ENCODE results near the gene SPON1.
A peak's percentile ranks its signal among the peaks of the same experiment; 100 is the strongest.

SPON1 gene

DNA sequence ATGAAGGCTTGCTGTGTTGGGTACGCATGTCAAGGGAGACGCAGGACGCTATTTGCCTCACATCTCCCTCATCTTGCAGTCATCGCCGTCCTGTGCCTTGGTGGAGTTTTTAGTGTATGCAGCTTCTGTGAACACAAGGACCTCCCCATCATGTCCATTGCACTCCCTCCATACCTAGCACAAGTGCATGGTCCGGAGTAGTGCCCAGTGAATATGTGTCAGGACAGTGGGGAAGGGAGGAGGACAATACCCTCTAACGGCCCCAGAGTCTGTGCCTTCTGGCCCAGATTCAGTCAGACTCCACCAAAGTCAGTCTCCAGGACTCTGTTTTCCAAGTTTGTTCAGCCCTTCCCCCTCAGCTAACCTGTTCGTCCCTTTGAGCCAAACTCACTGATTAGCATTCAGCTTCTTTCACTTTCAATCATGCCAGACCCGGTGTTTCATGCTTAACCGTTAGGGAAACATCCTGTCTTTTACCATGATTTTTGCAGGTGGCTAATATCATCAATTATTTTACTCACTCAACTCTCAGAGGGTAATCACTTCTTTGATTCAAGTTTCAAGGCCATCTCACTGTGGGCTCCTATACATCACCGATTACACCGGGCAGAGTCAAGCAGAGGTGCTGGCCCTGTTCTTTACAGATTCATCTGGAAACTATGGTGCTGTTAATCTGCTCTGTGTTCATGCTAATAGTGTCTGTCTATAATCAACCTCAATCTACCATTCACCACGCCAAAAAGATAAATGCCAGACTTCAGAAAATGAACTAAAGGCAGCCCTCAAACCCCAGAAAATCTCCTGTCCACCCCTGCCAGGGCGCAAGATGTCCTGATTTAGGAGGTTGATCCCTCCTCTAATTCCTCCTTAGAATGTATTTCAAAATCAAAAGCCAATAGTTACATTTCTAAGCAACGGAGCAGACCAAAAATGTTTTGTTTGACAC is 240.0 kb downstream of the SPON1 start:
- DNase-seq = no peak

DNA sequence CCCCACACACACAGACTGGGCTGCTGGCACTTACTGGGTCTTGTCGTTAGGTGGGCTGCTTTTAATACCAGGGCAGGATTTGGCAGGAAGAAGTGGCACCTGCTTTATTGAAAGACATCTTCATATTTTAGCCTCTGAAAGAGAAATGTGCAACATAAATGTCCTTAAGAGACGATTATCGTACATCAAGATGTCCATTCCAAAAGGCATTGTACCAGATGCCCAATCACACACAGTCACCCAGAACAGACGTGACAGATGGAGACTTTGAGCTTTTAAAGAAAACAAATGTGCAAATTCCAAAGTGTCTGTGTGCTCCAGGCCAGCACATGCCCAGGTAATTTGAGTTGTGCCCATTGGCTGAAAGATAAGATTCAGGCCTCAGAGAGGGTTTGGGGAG is 240.8 kb downstream of the SPON1 start:
- no peak for DNase-seq

DNA sequence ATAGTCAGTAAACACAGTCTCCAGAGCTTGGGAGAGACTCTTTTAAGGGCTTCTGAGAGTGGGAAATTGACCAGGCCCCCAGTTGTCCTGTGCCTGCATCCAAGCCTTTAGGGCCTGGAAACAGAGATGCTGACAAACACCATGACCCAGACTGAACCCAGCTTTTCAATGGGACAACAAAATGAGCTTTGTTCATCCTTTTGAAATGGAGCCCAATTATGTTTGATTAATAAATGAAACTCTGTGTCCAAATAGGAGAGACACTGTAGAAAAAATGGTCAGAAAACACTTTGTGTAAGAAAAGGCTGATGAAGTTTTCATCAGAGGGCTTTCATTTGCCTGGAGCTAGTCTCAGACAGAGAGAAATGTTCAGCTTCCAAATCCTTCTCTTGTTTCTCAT is 250.5 kb downstream of the SPON1 start:
- DNase-seq = no peak

DNA sequence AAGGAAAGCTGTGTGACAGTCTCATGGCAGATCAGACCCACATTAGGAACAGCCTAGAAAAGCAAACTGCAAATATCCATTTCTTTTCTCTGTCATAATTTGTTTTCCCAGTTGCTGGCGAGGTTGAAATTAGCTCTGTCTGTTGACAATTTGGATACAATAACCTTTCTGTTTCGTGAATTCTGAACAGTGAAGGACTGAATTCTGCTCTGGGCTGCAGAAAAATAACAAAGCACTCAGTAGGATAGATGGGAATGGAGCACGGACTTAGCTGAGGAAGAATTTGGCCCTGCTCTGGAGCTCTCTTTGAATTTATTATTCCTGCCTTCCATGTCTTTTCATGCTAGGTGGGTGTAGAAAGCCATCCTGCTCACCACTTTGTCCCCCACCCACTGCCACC is 256.2 kb downstream of the SPON1 start:
- no peak for DNase-seq

DNA sequence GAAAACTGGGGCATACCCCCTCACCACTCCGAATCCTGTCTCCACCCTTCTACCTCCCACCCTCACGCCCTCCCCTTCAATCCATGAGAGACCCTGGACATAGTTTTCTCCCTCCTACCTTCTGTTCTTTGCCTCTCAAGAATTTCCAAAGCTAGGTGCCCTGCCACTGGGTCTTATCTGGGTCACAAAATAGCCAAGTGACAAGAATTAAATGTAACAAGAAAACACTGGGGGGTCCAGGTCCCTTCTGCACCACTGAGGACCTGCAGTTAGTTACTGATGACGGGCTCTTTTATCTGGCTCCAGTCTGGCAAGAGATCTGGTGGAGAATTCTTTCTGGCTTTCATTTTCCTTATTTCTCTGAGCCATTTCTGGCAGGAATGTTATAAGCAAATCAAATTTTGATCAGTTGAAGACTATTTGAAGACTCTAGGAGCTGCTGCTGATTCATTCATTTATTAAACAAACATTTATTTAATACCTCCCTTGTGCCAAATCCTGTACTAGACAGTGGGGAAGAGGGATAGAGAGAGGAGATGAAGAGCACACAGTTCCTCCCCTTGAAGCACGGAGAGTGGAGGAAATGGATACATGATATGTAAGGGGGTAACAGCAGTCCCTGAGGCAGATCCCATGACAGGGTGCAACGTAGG is 261.2 kb downstream of the SPON1 start:
- no peak for DNase-seq

DNA sequence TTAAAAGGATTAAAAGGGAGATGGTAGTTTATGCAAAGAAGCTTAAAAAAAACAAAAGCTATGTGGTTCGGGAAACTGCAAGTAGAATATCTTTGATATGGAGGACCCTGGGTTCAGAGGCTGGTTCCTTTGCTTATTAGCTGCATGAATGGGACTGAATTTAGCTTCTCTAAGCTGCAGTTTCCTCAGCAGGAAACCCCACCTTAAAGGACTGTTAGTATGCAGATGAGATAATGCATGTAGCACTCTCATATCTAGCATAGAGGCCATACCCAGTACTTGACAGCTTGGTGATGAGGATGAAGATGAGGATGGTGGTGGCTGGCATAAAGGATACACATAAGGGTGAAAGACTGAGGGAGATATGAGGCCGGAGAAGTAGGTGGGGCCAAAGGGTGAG is 261.9 kb downstream of the SPON1 start:
- DNase-seq = no peak

DNA sequence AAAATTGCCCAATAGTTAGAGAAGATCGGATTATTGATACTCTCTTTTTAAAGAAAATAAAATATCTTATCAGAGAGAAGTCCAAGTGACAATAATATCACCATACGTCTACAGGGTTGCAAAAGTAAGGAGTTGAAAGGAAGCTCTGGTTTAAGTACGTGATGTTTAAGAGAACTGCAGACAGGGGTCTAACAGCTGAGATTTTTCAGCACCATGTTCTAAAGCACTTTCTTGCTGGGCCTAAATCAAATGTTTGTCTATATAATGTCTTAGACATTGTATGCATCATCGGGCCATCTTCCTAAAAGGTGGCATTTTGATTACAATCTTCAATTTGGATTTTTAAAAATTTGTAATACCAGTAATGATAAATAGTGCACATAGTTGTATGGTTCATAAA is 263.1 kb downstream of the SPON1 start:
- no peak for DNase-seq

DNA sequence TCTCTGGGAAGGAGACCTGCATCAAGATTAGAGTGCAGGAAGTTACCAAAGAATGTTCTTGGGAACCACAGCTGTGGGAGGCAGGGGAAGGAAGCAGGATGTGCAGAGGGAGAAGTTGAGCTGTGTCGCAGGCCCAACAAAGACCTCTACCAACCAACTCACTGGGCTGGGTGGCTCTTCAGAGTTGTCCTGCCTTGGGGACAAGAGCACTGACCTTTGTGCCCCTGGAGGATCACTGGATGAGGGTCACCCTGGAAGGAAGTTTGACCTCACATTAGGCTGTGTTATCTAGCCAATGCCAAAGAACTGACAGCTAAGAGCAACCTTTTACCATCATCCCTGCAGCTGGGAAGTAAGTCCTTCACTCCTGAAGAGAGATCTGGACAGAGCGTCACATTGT is 265.8 kb downstream of the SPON1 start:
- DNase-seq = no peak

DNA sequence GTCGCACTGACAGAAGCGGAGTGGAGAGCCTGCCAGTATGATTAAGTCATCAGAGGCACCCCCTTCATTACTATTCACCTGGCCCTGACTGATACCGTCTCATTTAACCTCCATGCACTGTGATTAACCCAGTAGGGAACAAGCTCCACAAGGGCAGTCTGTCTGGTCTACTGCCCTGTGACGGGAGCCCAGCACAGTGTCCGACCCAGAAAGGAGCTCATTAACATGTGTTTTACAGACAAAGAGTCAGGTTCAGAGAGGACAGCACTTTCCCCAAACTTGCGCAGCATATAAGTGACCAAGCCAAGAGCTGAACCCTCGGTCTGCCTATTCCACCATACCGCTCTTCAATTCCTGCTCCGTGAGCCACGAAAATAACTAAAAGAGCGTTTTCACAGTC is 266.9 kb downstream of the SPON1 start:
- DNase-seq = no peak

DNA sequence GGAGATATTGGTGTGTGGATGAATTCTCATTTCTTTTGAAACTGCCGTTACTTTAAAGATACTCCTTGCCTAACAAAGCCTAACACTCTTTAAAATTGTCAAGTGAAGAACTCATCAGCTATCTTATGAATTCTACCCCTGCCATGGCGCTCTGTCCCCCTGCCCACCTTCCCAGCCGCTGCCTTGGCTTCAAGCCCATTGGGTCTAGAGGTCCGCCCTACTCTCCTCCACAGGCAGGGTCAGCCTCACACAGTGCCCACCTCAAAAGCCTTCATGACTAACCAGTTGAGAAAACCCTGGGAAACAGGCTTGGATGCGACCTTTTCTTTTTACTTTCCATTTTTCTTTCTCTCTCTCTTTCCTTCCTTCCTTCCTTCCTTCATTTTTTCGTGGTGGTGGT is 267.9 kb downstream of the SPON1 start:
- no peak for DNase-seq

DNA sequence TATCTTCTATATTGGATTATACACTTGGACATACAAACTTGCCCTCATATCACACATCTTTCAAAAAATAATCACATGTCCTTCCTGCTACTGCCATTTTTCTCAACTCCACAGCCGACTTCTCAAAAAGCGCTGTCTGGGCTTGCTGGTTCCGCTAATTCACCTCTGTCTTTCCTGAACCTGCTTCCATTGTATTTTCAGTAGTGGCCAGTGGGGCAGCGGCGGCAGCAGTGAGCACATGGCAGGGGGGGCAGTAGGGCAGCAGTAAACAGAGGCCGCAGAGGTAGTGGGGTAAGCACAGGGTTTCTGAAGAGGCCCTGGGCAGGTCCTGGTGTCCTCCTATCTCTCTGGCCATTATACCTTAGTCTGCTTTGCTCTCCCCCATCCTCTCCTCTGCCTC is 270.1 kb downstream of the SPON1 start:
- no peak for DNase-seq

DNA sequence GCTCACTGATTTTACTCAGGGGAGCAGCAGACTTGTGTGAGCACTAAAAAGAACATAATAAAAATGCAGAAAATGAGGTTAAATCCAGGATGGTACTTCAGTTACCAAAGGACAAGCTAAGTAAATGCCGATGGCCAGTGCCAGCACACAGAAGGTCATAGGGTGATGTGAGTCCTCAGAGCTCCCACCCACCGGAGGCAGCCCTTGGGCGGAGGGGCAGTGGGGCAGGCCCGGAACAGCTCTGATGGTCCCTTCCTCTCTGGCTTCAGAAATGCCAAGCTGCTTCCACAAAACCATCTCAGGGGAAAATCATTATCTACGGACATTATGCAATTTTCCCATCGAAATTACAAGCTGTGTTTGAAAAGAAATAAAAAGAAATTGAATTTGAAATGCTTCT is 271.9 kb downstream of the SPON1 start:
- DNase-seq = no peak

DNA sequence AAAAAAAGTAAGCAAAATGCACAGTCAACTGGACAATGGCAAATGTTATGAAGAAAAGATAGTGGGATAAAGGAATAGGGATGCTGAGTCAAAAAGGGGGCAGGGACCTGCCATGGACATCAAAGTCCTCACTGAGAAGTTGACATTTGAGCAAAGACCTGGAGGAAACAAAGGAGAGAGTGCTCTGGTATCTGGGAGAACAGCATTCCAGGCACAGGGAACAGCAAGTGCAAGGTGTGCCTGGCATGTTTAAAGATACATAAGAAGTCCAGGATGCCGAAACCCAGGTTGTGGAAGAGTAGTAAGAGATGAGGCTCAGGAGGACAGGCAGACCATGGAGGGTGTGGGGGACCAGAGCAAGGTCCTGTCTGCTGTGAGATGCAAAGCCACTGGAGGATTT is 273.2 kb downstream of the SPON1 start:
- no peak for DNase-seq

DNA sequence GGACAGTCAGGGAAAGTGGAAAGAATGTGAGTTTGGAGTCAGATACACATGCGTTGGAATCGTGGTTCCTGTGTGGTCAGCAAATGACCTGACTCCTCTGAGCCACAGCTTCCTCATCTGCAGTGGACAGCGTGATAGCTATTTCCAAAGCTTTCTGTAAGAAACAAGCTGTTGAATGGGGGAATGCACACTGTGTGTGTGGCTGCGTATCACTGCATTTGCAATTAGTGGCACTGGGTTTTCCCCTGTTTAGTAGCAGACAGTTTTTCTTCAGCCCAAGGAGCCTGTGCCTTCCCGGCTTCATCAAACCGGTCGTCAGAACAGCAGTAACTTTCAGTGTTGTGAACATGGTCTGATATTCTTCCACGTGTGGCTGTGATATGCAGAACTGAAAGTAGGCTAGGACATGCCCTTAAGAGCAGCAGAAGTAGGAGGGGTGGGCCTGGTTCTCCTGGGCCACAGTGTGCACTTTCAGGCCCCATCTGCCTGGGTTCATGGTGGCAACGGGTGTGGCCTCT is 275.0 kb downstream of the SPON1 start:
- no peak for DNase-seq

DNA sequence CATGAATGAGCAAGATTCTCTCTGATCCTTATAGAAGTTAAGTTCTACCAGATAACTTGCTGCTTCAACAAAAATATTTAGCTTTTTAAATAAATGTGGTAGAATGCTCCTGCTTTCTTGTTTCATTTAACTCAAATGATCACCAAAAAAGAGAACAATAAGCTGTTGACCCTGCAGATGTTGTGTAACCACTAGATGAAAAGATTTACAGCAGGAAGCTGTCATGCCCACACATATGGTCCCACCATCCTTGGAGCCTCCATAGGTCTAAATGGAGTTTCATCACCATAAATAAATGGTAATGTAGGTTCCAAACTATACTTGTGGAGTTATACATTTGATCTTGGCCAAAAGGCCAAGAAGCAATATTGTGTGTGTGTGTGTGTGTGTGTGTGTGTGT is 277.7 kb downstream of the SPON1 start:
- no peak for DNase-seq

DNA sequence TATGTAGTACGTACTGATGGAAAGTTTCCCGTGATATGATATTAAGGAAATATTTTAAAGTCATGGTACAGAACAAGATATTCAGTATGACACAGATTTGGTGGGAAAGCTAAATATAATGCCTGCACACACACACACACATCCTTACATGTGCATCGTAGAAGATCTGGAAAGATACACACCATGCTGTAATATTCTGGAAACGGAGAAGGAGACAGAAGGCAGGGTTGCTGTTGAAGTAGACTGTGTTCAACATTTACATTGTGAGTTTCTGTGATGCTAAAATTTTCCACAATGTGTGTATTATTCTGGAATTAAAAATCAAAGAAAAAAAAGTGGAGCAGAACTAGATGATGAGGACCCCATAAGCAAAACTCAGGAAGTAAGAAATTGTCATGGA is 278.4 kb downstream of the SPON1 start:
- DNase-seq = no peak

DNA sequence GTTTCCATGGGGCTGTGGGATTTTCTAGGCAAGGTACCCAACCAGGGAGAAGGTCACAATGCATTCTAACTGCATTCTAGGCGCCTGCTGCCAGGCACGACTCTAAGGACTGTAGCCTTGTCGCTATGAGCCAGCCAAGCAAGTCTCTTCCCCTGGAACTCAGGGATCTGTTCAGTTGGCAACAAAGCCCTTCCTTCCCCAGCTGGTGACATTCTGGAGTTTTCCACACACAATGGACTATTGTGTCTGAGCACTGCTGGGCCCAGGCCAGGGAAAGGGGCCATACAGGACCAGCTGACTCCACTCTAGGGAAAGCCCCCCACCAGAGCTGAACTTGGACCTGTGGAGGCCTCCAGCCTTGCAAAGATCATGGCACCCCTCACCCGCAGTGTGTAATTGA is 279.7 kb downstream of the SPON1 start:
- no peak for DNase-seq

DNA sequence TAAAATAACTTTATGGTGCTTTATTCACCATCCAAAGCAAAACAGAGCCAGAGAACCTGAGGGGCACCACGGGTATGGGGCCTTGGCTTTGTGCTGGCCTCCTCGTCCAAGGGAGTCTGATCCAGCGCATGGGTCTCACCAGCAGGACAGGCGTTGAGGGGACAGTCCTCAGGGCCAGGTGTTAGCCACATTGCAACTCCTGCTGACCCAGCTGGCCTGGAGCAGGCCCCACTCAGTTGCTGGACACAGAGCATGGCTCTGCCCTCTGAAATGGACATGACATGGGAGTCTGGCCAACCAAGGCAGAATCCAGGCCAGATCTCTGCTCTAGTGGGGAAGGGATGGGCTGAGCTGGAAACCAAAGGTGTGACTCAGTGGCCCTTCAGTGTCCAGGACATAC is 280.2 kb downstream of the SPON1 start:
- no peak for DNase-seq

DNA sequence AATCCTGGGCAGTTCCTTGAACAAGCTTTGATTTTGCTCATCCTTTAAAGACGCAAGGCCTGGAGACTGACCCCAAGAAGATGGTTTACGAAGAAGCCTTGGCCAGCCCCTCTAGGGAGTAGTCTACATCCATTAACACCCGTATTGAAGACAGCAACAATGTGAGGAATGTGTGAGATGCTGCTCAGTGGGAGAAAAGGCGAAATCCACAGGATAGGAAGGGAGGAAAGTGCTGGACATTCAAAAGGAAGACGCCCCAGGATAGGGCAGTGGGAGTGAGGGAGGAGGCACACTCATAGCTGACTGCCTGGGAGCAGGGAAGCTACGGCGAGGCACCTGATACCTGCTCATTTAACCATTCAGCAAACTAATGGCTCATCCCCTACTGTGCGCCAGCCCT is 282.4 kb downstream of the SPON1 start:
- DNase-seq = no peak

DNA sequence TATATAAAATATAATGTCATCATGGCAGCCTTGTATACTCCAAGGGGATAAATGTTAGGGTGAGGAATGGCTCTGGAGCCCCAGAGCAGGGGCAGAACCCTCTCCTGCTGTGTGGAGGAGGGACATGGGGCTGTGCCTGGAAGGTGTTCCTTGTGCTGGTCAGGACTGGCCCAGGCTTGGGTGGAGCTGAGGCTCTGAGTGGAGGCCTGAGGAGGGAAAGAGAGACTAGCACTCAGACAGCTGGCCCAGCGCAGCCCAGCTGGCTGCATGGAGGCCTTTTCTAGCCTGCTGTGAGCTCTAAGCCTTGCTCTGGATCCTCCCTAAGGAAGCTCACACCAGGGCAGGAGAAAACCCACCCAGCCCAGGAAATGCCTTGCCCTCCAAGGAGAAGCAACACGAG is 282.9 kb downstream of the SPON1 start:
- DNase-seq = no peak

DNA sequence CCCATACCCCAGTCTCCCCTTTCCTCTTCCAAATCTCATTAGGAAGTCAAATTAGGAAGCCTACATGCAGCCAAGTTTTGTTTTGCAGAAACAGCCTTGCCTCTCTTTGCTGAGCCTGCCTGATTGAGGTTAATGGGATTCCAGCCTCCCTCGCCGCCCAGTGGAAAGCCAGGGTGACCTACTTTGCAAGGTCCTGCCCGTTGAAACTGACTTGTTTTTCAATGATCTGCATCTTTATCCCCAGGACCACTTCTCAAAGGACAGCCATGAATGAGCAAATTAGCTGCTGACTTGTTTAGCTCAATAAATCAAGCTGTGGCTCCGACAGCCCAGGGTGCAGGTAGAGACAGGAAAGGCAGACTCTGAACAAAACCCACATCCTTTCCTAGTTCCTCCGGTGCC is 286.1 kb downstream of the SPON1 start:
- no peak for DNase-seq

DNA sequence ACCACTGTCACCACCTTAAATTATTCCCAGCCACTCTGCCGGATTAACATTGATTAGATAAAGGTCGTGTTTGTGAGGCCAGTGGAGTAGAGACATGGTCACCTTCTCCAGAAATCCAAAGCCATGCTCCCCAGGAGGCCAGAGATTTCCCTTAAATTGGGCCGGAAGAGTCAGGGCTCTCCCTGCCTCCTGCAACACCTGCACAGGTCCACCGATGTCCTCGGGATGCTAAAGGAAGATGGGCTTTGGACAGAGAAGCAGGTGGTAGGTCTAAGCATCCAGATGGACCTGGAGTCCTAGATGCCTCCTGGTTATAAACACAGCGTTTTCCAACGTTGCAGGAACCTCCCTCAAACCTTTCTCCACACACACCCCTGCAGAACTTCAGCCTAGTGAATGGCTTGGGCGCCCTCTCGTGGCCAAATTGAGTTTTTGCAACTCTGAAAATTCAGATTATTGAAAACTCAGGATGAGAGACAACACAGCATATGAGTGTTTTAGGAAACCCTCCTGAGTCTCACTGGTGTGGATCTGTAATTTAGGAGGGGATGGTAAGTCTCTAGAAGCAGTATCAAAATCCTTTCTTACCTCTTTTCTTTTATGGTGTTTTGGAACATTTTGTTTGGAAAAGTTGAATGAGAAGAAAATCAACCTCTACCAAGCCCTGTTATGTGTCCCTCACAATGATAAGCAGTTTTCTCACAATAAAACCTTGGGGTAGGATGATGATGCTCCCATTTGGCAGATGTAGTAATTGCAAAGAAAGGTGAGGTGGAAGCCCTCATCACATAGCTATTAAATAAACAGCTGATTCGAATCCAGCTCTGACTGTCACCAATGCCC is 286.8 kb downstream of the SPON1 start:
- DNase-seq = peak; percentile 38

DNA sequence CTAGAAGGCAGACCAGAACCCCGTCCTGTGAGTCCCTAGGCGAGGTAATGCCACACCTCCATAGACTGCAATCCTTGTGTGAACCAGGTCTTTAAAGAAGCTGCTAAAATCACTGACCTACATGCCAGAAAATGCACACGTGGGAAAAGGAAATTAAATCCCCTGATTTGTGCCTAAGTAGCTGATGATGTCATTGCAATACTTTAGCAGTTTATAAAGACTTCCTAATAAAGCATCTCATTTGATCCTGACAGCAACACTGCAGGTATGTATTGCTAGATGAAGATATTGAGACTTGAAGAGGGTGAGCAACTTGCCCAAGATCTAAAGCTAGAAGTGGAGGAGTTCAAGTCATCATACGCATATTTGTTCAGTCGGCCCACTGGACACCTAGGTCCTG is 289.2 kb downstream of the SPON1 start:
- DNase-seq = no peak

All from DMS79 treated with DMSO at 0.1 percent for 48 hours (cell line).